Suprapubic skin (tissue), 4 donors: ENCODE measurements around the gene SMIM13. TPM values are rescaled to one million over a fixed set of nuclear protein-coding genes. Genes with fewer than 3 reads are reported as not detected.

Experiments used
- DNase-seq, 2 donors: peaks; one replicate each; pipeline ENCODE4 v3.0.0-alpha.2; 2019; ENCODE audit warnings: low spot score in 2 of 2
- H3K27ac ChIP-seq: fragments of 200-600 bp; sonication (generic); one replicate; pipeline ENCODE4 v1.5.1; 2019
- H3K27me3 ChIP-seq: fragments of 200-600 bp; sonication (generic); one replicate; pipeline ENCODE4 v1.5.1; 2019
- H3K36me3 ChIP-seq: fragments of 200-600 bp; sonication (generic); one replicate; pipeline ENCODE4 v1.5.1; 2019
- H3K4me1 ChIP-seq: fragments of 200-600 bp; sonication (generic); one replicate; pipeline ENCODE4 v1.5.1; 2019
- H3K4me3 ChIP-seq: fragments of 200-600 bp; sonication (generic); one replicate; pipeline ENCODE4 v1.5.1; 2019; ENCODE audit warnings: mild to moderate bottlenecking
- H3K9me3 ChIP-seq: fragments of 200-600 bp; sonication (generic); one replicate; pipeline ENCODE4 v1.5.1; 2019
- CTCF ChIP-seq, 2 donors: fragments of 200-600 bp in 1 of 2; fragments of 450-650 bp in 1 of 2; sonication (generic) in 1 of 2; IDR thresholded peaks; one replicate each; pipeline ENCODE4 v1.5.1; 2016 to 2019; ENCODE audit warnings: antibody characterized with exemption in 2 of 2, mild to moderate bottlenecking in 1 of 2, moderate library complexity in 1 of 2
- EP300 ChIP-seq: sonication (generic); formaldehyde crosslinking; IDR thresholded peaks from one replicate; pipeline ENCODE4 v1.6.1; 2017; ENCODE audit warnings: antibody characterized with exemption
- POLR2A ChIP-seq, 2 donors: fragments of 450-650 bp; IDR thresholded peaks; one replicate each; pipeline ENCODE4 v1.6.1; 2017; ENCODE audit warnings: antibody characterized with exemption in 2 of 2, mild to moderate bottlenecking in 2 of 2, moderate library complexity in 2 of 2
- POLR2AphosphoS5 ChIP-seq, 3 donors: sonication (generic); formaldehyde crosslinking; IDR thresholded peaks; one replicate each; pipeline ENCODE4 v1.6.1; 2017; ENCODE audit warnings: antibody characterized with exemption in 3 of 3
- WGBS: methylation state at CpG from one replicate; pipeline ENCODE4 v1.1.5; 2018; 5-methylcytosine and 5-hydroxymethylcytosine counted together
- total RNA-seq, 4 donors: library from RNA; depleted of rRNA; stranded (reverse); fragments of >200 nt; gene quantifications; one replicate each; pipeline ENCODE4 v1.1.0, GENCODE V29; 2016

The SMIM13 gene
- total RNA-seq, 4 donors from 2014 or later, result 9.3 to 15.6 (median 10.7) TPM

DNA sequence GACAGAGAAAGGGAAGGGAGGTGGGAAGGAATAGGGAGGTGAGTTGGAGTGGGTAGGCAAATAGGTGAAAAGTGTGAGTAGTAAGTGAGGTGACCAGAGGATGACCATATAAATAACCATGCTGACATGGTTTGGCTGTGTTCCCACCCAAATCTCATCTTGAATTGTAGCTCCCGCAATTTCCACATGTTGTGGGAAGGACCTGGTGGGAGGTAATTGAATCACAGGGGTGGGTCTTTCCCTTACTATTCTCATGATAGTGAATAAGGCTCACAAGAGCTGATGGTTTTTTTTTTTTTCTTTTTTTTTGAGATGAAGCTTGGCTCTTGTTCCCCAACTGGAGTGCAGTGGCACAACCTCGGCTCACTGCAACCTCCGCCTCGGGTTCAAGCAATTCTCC is 21.5 kb upstream of the SMIM13 start:
- Histone ChIP-seq H3K4me3 (no peak overlapping the region), H3K4me1 (no peaks in the 10 kb centered on the region), H3K27me3 (no peaks in the 10 kb centered on the region), H3K27ac (no peak overlapping the region), H3K9me3 (no peaks in the 10 kb centered on the region), H3K36me3 (no peaks in the 10 kb centered on the region)
- no peak for TF ChIP-seq CTCF (IDR thresholded peaks at IDR 0.05)
- no peak for TF ChIP-seq EP300
- TF ChIP-seq POLR2A (IDR thresholded peaks at IDR 0.05), result no peak
- no peak for TF ChIP-seq POLR2AphosphoS5 (IDR thresholded peaks at IDR 0.05)
- WGBS, result 93% methylated on average over 4 of the region's 4 CpGs
- DNase-seq, result no peak

DNA sequence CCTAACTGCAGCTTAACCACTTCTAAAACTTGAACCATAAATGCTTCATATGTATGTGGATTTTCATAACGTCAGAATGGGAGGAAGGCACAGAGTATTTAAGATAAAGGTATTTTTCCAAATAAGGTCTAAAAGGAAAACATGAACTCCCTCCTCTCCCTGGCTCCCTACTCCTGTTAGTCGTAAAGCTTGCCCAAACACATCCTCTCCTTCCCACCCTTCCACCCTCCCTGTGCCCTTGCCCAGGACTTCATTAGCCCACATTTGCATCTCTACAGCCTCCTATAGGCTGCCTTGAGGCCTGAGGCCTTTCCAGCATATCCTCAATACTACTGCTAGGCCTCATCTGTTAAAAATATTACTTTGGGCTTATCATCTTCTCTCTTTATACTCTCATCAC is 17.1 kb upstream of the SMIM13 start:
- no peak for DNase-seq
- no peaks in the 10 kb centered on the region for H3K4me1 ChIP-seq
- no peak for TF ChIP-seq CTCF (IDR thresholded peaks at IDR 0.05)
- no peak for TF ChIP-seq EP300
- TF ChIP-seq POLR2AphosphoS5 (IDR thresholded peaks at IDR 0.05), result no peak
- no peak for TF ChIP-seq POLR2A (IDR thresholded peaks at IDR 0.05)

GRCh38 chr6:11078266-11078665 is 15.4 kb upstream of the SMIM13 start:
- no peak for TF ChIP-seq CTCF (IDR thresholded peaks at IDR 0.05)
- TF ChIP-seq POLR2AphosphoS5 (IDR thresholded peaks at IDR 0.05), result no peak
- TF ChIP-seq POLR2A (IDR thresholded peaks at IDR 0.05), result no peak
- no peak for TF ChIP-seq EP300

More for the DNA sequence above, 17.1 kb upstream of the SMIM13 start:
- no peak overlapping the region for H3K27ac ChIP-seq
- no peaks in the 10 kb centered on the region for H3K9me3 ChIP-seq
- no peak overlapping the region for H3K4me3 ChIP-seq
- whole genome bisulfite sequencing, result 50% methylated on average over 2 of the region's 2 CpGs
- no peaks in the 10 kb centered on the region for H3K27me3 ChIP-seq
- no peaks in the 10 kb centered on the region for H3K36me3 ChIP-seq

DNA sequence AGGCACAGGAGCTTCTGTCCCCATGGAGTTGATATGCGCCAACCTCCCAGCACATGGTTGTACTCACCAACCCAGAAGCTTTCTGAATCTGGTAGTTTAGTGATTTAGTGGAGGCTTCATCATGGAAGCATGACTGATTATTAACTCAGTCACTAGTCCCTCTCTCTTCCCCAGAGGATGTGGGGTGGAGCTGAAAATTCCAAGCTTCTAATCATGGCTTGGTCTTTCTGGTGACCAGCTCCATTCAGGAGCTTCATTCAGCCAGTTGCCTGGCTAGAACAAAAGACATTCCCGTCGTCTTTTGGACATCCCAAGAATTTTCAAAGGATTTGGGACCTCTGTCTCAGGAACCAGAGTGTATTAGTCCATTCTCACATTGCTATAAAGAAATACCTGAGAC is 13.3 kb upstream of the SMIM13 start:
- no peaks in the 10 kb centered on the region for H3K4me1 ChIP-seq
- no peaks in the 10 kb centered on the region for H3K36me3 ChIP-seq
- no peak overlapping the region for H3K4me3 ChIP-seq
- WGBS, result 60% methylated on average over 3 of the region's 3 CpGs
- TF ChIP-seq EP300 (no peak), POLR2AphosphoS5 (IDR thresholded peaks at IDR 0.05) (no peak), POLR2A (IDR thresholded peaks at IDR 0.05) (no peak), CTCF (IDR thresholded peaks at IDR 0.05) (no peak)
- H3K9me3 ChIP-seq, result no peaks in the 10 kb centered on the region
- no peak overlapping the region for H3K27ac ChIP-seq
- H3K27me3 ChIP-seq, result no peaks in the 10 kb centered on the region
- DNase-seq, result no peak

More at GRCh38 chr6:11078266-11078665, 15.4 kb upstream of the SMIM13 start:
- Histone ChIP-seq H3K27ac (no peak overlapping the region), H3K27me3 (no peaks in the 10 kb centered on the region), H3K36me3 (no peaks in the 10 kb centered on the region), H3K4me1 (no peaks in the 10 kb centered on the region), H3K9me3 (no peaks in the 10 kb centered on the region), H3K4me3 (no peak overlapping the region)
- DNase-seq, result no peak
- WGBS, result 91% methylated on average over 4 of the region's 4 CpGs

- H3K27ac ChIP-seq, result no peak overlapping the region
- DNase-seq, result no peak
- no peaks in the 10 kb centered on the region for H3K9me3 ChIP-seq
- WGBS, result 73% methylated on average over 4 of the region's 4 CpGs
- no peaks in the 10 kb centered on the region for H3K27me3 ChIP-seq
- no peaks in the 10 kb centered on the region for H3K4me1 ChIP-seq
- TF ChIP-seq POLR2A (IDR thresholded peaks at IDR 0.05), result no peak
- no peak for TF ChIP-seq CTCF (IDR thresholded peaks at IDR 0.05)
- TF ChIP-seq POLR2AphosphoS5 (IDR thresholded peaks at IDR 0.05), result no peak
- TF ChIP-seq EP300, result no peak
- no peak overlapping the region for H3K4me3 ChIP-seq
- H3K36me3 ChIP-seq, result no peaks in the 10 kb centered on the region
Measured at GRCh38 chr6:11083491-11083890, 10.1 kb upstream of the SMIM13 start.
